CD4-positive, alpha-beta T cell treated with Interleukin-1 beta for 1 hour (primary cell): Measurements from ENCODE around the gene RPL27.
A peak's percentile ranks its signal among the peaks of the same experiment; 100 is the strongest.
"Not testable (repeated sequence)": the region's sequence is repeated elsewhere in the genome, so short reads cannot be mapped to it uniquely, and the experiment has no call there.

Source experiments
- DNase-seq, 2 donors: peaks; one replicate each; pipeline ENCODE4 v3.0.0-alpha.2; 2020 to 2022

RPL27 gene

DNA sequence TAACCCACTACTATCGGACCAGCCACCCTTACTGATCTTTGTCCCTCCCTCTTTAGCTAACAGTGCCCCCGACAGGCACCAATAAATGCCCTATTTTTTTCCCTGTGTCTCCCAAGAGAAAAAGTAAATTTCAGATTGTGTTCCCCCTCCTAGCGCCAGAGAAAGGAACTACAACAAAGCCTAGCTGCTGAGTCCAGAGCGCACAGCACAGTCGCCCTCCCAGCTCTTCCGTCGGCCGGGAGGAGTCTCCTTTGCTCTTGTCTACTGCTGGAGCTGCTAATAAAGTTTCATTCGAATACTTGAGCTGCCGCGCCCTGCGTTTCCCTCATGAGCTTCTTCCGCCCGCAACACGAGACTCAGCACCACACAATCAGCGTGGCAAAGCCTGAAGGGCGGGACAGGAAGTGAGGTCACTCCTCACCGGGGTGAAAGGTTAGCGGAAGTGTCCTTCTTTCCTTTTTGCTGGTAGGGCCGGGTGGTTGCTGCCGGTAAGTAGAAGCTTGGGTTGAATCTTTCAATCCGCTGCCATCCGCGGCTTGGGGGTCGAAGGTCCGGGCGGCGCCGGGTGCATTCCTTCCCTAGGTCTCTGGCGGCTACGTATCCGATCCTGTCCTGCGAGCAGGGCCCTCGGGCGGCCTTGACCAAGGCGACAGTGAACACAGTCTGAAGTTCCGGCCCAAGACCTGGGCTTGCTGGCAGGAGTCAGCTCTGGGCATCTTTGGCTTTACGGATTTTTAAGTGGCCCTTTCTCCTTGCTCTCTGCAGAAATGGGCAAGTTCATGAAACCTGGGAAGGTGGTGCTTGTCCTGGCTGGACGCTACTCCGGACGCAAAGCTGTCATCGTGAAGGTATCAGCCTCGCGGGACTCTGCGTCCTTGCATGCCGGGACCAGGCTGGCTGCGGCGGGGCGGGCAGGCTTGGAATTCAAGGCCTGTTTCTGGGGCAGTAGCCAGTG is at the start of gene RPL27:
RPL27 (plus strand) TSS at position 436 of the 955 bp plus-strand sequence; CDS start at position 768, 332 bp downstream.
- DNase-seq: peak; percentile 99

DNA sequence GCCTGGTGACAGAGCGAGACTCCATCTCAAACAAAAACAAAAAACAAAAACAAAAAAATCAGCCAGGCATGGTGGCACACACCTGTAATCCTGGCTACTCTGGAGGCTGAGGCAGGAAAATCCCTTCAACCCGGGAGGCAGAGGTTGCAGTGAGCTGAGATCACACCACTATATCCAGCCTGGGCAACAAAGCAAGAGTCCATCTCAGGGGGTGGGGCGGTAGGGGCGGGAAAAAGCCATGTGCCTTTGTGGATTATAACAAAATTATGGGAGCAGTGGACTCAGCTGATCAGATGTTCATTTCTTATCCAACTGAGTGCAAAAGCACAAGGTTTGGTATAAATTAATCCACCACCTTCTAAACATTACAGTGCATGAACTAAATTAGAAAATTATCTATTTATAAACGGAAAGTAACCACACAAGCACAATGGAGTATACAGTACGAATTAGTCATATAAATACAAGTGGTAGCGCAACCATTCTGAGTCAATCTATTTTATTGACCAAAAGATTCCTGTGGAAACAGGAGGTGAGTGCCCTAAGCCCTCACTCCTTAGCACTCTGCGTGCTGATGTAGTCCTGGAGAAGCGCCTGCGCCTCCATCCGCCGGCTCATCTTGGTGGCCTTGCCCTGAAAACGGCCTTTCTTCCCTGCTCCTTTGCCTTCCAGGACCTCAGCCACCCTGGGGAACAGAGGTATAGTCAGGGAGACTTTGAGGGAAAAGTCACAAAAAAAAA is 48.0 kb upstream of the RPL27 start:
- DNase-seq: no peak

DNA sequence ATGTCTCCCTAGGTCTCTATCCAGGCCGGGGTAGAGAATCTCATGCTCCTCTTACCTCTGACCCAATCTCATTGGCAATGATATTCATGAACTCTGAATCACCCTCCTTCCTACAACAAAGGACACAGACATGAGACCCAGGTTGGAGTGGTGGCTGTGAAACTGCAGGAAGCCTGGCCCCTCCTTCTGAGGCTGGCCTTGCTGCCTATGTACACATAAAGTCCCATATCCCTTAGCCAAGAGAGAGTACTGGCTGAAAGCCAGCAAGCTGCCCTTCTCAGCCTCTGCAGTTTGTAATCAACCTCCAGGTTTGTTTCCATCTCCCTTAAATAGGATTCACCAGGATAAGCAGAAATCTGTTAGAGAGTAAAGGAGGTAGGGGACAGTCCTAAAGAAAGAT is 44.5 kb upstream of the RPL27 start:
- no peak for DNase-seq

GRCh38 chr17:42964161-42964932 is 33.9 kb upstream of the RPL27 start, which contains the start of gene AARSD1:
TSS of gene AARSD1 (minus strand) at chr17:42964454. CDS start at chr17:42964440, 14 bp downstream.
- DNase-seq: peak; percentile 91 to 92

DNA sequence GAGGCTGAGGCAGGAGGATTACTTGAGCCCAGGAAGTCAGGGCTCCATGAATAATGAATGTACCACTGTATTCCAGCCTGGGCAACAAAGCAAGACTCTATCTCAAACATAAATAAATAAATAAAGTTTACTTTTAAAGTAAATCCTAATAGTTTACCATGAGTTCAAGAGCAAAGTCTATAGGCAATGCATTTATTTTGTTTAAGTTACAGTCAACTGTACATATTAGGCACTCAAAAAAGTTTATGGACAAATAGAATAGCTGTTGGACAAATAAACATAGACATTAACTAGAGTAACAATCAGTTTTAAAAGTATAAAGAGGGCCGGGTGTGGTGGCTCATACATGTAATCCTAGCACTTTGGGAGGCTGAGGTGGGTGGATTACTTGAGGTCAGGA is 30.3 kb upstream of the RPL27 start:
- DNase-seq: no peak

- DNase-seq: no peak
Measured at GRCh38 chr17:42969001-42969581, 29.1 kb upstream of the RPL27 start.

GRCh38 chr17:42971589-42971988 is 26.6 kb upstream of the RPL27 start:
- no peak for DNase-seq

- DNase-seq: not testable (repeated sequence)
Measured at GRCh38 chr17:42973323-42973722, 24.9 kb upstream of the RPL27 start.

DNA sequence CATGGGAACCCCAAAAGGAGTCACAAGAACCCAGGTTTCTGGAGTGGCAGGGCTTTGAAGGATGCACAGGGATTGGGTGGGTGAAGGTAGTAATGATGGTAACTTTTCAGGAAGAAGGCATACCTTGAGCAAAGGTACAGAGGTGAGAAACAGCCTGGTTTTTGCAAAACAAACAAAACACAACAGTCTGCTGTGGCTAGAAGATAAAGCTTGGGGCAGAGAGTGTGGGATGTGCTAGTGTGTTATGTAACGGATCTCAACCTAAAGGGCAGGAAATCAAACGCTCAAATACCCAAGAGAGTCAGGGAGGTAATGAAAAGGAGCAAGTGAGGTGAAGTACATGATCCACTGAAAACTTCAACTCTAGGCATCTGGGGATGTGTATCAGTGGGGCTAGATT is 23.0 kb upstream of the RPL27 start:
- DNase-seq: no peak

- not testable (repeated sequence) for DNase-seq
Measured at GRCh38 chr17:42975701-42976100, 22.5 kb upstream of the RPL27 start.

DNA sequence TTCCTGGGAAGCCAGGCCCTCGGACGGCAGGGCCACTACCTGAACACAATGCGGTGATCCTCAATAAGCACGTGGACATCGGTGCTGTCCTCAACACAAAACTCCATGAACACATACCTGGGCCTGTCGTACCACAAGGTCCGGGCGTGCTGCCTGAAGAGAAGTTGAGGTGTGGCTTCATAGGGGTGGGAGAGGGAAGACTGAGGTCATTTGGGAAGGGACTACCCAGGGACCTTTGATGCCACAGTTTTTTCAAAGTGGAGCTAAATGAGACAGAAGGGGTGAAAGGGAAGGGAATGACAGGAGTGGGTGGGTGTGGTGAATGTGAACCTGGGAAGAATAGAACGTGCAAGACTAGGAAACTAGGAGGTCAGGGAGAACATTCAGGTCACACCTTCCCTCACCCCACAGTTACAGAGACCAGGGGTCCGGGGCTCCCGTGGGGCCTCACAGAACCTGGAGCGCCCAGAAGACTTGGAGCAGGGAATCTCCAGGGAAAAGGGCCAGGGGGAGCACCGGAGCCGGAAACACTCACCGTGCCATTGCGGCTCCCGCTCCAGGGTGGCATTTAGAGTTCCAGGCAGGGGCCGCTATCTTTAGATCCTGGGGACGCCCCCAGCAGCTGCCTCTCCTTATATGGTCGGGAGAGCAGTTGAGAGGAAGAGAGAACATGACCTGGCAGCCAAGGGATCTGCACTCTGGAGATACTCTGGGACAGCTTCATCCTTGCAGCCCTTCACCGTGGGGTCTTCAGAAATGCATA is 18.5 kb upstream of the RPL27 start, which contains the start of gene PTGES3L:
PTGES3L (minus strand) TSS at position 570 of the 763 bp plus-strand sequence; CDS start at position 543, 27 bp downstream.
- DNase-seq: peak; percentile 6 to 17

GRCh38 chr17:42980274-42980765 is 17.9 kb upstream of the RPL27 start, which contains the start of gene RUNDC1:
TSS of gene RUNDC1 (plus strand) at chr17:42980565. CDS start at chr17:42980577, 12 bp downstream.
- peak; percentile 91 for DNase-seq

DNA sequence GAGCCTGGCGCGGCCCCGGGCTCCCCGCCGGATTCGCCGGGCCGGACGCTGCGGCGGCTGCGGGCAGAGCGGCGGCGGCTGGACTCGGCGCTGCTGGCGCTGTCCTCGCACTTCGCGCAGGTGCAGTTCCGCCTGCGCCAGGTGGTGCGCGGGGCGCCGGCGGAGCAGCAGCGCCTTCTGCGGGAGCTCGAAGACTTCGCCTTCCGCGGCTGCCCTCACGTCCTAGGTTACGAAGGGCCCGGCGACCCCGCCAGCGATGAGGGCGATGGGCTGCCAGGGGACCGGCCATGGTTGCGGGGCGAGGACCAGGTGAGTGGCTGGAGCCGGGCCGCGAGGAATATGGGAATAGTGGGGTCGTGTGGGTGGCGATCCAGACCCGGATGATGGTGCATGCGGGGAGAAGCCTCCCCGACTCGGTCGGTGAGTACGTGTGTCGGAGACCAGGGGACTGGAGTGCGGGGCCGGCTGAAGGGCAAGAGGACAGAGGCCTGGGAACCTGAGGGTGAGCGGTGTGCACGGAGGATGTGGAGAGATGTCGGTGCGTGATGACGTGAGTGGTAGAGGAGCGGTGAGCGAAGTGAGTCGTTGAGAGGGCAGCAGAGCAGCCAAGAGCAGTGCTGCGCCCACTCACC is 17.3 kb upstream of the RPL27 start:
- DNase-seq: peak; percentile 53 to 60

DNA sequence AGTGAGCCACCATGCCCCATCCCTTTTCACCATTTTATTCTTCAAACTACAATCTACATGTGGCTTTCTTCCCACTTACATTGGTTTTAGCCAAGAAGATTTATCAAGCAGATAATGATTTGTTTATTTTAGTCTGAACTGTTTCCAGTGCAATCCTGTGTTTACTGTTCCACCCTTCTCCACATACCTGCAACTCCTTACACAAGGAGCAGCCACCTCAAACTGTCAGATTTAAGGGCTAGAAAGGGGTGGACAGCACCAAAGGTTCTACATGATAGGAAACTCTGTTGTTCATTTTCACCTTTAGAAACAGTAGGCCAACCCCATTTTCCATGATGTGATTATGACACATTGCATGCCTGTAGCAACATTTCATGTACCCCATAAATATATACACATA is 16.0 kb upstream of the RPL27 start:
- no peak for DNase-seq

- no peak for DNase-seq
Measured at GRCh38 chr17:42985225-42985624, 13.0 kb upstream of the RPL27 start.

DNA sequence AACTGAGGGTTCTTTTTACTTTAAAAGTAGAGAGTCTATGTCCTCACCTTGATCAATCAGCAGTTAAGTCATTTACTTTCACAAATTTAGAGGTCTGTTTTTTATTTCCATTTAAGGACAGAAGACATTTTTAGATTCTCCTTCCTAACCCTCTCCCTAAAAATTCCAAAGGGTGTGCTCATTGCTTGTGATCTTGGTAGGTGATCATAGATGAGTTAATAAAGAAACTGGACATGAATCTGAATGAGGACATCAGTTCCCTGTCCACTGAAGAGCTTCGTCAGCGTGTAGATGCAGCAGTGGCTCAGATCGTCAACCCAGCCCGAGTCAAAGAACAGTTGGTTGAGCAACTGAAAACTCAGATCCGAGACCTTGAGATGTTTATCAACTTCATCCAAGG is 9.1 kb upstream of the RPL27 start:
- no peak for DNase-seq

DNA sequence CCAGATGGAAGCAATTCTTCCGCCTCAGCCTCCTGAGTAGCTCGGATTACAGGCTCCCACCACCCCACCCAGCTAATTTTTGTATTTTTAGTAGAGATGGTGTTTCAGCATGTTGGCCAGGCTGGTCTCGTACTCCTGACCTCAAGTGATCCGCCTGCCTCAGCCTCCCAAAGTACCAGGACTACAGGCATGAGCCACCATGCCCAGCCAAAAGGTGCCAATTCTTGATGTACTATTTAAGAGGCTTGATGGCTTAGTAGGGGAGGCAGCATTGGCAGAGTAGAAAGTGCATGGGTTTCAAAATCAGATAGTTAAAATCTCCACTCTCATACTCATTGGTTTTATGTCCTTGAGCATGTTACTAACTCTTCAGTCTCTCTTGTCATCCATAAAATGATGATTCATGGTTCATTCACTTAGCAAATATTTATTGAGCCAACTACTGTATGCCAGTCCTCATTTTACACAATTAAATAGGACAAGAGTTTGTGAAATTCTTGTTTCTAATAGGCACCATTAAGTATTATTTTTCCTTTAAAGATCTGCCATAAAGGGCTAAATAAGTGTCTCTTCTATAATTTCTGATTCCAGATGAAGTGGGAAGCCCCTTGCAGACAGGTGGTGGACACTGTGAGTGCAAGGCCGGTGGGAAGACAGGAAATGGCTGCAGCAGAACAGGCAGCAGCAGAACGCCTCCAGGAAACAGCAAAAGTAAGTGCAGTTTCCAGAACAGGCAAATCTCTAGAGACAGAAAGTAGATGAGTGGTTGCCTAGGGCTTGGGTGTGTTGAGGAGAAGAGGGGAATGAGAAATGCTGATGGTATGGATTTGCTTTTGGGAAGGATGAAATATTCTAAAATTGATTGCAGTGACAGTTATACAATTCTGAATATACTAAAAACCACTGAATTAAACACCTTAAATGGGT is 8.2 kb upstream of the RPL27 start:
- DNase-seq: no peak

DNA sequence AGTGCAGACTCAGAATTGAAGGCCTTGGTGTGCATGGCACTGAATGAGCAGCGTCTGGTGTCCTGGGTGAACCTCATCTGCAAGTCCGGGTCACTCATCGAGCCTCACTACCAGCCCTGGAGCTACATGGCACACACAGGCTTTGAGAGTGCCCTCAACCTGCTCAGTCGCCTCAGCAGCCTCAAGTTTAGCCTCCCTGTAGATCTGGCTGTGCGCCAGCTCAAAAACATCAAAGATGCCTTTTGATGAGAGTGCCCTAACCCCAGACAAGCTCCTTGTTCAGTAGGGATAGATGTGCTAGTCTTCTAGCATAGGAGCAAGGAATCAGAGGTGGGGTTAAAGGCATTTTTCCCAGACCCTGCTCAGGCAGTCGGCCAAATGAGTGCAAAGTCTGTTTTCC is 6.7 kb upstream of the RPL27 start:
- no peak for DNase-seq

DNA sequence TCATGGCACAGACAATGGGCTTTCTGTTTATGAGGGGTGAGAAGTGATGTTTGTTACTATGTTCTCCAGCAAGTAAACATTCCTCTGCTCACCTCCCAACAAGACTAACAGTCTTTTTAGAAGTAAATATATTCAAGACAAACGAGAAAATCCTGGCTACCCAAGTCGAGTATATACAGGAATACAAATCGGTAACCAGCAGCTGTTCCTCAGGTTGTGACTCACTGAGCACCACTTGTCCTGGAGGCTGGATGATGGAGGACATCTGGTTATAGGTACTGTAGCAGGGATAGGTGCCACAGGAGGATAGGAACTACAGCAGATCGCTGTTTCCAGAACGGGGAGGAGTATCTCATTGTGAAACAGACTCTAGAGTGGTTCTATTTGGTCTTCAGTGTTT is 5.3 kb upstream of the RPL27 start:
- DNase-seq: no peak

DNA sequence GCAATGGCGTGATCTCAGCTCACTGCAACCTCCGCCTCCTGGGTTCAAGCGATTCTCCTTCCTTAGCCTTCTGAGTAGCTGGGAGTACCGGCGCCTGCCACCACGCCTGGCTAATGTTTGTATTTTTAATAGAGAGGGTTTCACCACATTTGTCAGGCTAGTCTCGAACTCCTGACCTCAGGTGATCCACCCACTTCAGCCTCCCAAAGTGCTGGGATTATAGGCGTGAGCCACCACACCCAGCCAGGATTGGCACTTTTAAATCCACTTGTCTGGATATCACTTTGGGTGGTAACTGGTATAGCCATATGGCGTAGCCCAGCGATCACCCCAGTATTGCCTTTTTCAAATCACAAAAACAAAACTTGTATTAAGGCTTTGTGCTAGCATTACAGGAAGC is 4.3 kb upstream of the RPL27 start:
- not testable (repeated sequence) for DNase-seq
